Measurements from ENCODE around the gene KIF5C.

DNA sequence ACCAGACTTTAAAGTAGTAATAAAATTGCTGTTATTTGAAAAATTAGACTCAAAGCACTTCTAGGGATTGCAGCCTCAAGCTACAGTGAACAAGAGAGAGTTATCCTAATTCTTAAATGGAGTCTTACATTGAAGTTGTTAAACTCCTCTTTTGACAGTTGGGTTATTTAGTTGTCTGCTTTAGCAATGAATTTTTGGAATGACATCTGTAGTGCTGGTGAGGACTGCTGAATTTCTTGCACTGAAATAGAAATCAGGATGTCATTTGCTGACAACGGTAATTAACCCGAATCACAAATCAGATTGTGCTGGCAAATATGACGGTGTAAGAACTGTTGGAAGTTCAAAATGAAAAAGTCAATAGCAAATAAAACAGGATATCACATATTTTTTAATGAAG lies 85.5 kb downstream of the KIF5C start:
- TF ChIP-seq, protein P1, sequence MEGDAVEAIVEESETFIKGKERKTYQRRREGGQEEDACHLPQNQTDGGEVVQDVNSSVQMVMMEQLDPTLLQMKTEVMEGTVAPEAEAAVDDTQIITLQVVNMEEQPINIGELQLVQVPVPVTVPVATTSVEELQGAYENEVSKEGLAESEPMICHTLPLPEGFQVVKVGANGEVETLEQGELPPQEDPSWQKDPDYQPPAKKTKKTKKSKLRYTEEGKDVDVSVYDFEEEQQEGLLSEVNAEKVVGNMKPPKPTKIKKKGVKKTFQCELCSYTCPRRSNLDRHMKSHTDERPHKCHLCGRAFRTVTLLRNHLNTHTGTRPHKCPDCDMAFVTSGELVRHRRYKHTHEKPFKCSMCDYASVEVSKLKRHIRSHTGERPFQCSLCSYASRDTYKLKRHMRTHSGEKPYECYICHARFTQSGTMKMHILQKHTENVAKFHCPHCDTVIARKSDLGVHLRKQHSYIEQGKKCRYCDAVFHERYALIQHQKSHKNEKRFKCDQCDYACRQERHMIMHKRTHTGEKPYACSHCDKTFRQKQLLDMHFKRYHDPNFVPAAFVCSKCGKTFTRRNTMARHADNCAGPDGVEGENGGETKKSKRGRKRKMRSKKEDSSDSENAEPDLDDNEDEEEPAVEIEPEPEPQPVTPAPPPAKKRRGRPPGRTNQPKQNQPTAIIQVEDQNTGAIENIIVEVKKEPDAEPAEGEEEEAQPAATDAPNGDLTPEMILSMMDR (IDR thresholded peaks at IDR 0.05) = no peak
- TF ChIP-seq ZFX (IDR thresholded peaks at IDR 0.05; ENCODE audit: borderline replicate concordance) = no peak
